ENCODE results near the gene ENDOV.

DNA sequence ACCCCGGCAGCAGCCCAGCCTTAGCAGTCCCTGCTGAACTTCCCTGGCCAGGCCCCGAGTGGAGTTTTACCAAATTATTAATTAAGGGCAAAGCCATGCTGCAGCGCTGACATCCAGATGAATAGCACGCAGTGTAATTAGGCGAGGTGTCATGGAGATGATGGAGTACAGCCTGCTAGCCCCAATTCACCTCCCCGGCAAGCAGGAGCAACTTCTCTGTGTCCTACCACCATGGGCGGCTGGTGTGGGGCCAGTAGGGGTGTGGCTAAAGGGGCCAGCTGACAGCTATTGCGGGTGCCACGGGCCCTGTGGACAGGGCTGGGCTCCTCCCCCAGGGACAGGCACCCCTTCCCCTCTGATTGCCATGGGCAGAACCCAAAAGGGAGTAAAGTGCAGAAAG is 24.5 kb downstream of the ENDOV start:
- TF ChIP-seq, protein P1, sequence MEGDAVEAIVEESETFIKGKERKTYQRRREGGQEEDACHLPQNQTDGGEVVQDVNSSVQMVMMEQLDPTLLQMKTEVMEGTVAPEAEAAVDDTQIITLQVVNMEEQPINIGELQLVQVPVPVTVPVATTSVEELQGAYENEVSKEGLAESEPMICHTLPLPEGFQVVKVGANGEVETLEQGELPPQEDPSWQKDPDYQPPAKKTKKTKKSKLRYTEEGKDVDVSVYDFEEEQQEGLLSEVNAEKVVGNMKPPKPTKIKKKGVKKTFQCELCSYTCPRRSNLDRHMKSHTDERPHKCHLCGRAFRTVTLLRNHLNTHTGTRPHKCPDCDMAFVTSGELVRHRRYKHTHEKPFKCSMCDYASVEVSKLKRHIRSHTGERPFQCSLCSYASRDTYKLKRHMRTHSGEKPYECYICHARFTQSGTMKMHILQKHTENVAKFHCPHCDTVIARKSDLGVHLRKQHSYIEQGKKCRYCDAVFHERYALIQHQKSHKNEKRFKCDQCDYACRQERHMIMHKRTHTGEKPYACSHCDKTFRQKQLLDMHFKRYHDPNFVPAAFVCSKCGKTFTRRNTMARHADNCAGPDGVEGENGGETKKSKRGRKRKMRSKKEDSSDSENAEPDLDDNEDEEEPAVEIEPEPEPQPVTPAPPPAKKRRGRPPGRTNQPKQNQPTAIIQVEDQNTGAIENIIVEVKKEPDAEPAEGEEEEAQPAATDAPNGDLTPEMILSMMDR (IDR thresholded peaks at IDR 0.05) = no peak
- TF ChIP-seq POLR2A (IDR thresholded peaks at IDR 0.05; ENCODE audit: low read depth) (no peak), POLR2AphosphoS5 (IDR thresholded peaks at IDR 0.05) (no peak)
